Natural killer cell treated with Interleukin-12 subunit alpha and Interleukin-12 subunit beta and Interleukin-15 and Interleukin-18, amount 100 ng/mL, for 72 hours (primary cell): ENCODE results near the gene ZNF3. TPM values are rescaled to one million over a fixed set of nuclear protein-coding genes. Genes with fewer than 3 reads are reported as not detected.
A peak's percentile ranks its signal among the peaks of the same experiment; 100 is the strongest.

Experiments used
- ATAC-seq, 2 donors: fragments of 150-1000 bp; cut with Tn5 transposase in 1 of 2; sonication (Bioruptor Pico), chemical (Tn5 transposase) in 1 of 2; 2 replicates each; pipeline ENCODE4 v1.10.0; 2021
- DNase-seq: peaks from one replicate; pipeline ENCODE4 v3.0.0; 2022; ENCODE audit warnings: low spot score
- H3K27ac Mint-ChIP-seq, 2 donors: 1 replicate in 1 of 2; 2 replicates in 1 of 2; pipeline ENCODE4 v1.8.0; 2022; ENCODE audit warnings: mixed read lengths in 2 of 2, mild to moderate bottlenecking in 1 of 2, moderate library complexity in 1 of 2
- H3K27me3 Mint-ChIP-seq, 2 donors: 1 replicate in 1 of 2; 2 replicates in 1 of 2; pipeline ENCODE4 v1.8.0; 2022; ENCODE audit warnings: mixed read lengths in 2 of 2
- H3K36me3 Mint-ChIP-seq: one replicate; pipeline ENCODE4 v1.8.0; 2022; ENCODE audit warnings: mixed read lengths
- H3K4me1 Mint-ChIP-seq, 2 donors: 1 replicate in 1 of 2; 2 replicates in 1 of 2; pipeline ENCODE4 v1.8.0; 2022; ENCODE audit warnings: low read depth in 2 of 2, mixed read lengths in 2 of 2, mild to moderate bottlenecking in 1 of 2
- H3K4me3 Mint-ChIP-seq: one replicate; pipeline ENCODE4 v1.8.0; 2022; ENCODE audit warnings: mixed read lengths
- H3K9me3 Mint-ChIP-seq: 2 replicates; pipeline ENCODE4 v1.8.0; 2022; ENCODE audit warnings: mixed read lengths
- total RNA-seq, 2 donors: library from RNA; stranded (reverse); gene quantifications; one replicate each; pipeline ENCODE4 v1.2.3, GENCODE V29; 2022

The ZNF3 gene
- total RNA-seq, 2 donors from 2014 or later, result 19.6 to 33.6 TPM

- Mint-ChIP-seq H3K27me3 (no peaks in the 10 kb centered on the region), H3K4me1 (peaks cover 31 to 34% of the 10 kb centered on the region in 2 donors), H3K27ac (peak overlapping the region; percentile 99), H3K4me3 (peak overlapping the region; percentile 95), H3K36me3 (no peaks in the 10 kb centered on the region), H3K9me3 (no peaks in the 10 kb centered on the region)
- DNase-seq (no peak), ATAC-seq (peak; percentile 55 to 58)
Observed at GRCh38 chr7:100119970-100120732, 38.6 kb upstream of the ZNF3 start.

DNA sequence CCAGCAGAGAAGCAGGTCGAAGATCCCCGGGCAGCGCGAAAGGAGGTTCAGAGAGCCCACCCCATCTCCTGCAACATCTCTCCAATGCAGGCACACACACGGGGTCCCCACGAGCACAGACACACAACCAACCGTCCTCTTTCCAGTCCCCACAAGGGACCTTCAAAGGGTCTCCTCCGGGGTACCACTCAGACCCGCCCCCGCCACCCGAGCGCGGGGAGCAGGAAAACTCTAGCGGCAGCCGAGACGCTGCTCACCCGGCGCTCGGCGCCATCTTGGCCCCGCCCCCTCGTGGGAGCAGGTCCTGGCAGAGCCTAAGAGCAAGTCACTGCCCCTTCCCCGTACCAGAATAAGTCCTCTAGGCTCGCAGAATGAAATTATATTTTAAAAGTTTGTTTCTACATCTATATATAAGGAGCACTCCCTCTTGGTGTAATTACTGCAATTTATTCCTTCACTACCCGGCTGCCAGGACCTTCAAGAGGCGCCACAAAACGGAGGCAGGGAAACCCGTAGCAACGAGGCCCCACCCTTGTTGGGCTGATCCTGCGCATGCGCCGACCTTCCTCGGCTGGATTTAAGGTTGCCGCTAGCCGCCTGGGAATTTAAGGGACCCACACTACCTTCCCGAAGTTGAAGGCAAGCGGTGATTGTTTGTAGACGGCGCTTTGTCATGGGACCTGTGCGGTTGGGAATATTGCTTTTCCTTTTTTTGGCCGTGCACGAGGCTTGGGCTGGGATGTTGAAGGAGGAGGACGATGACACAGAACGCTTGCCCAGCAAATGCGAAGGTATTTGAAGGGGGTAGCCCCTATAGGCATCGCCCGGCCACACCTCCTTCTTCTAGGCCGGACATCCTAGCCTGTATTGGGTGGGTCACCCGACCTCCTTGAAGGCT, 37.8 kb upstream of the ZNF3 start, which contains the start of the genes CNPY4 and TAF6:
CNPY4 (plus strand) TSS at position 563 of the 898 bp plus-strand sequence; CDS start at position 674, 111 bp downstream.
TAF6 (minus strand) TSS at position 287 of the 898 bp plus-strand sequence. CDS start 5,149 bp downstream, outside the sequence.
- Mint-ChIP-seq H3K9me3 (no peaks in the 10 kb centered on the region), H3K4me3 (peak within 1 kb of the TSS; percentile 95), H3K4me1 (peaks cover 23 to 28% of the 10 kb centered on the region in 2 donors), H3K27ac (peak within 1 kb of the TSS; percentile 99), H3K36me3 (no peaks in the 10 kb centered on the region), H3K27me3 (no peaks in the 10 kb centered on the region)
- peak; percentile 87 to 92 for ATAC-seq
- DNase-seq, result peak; percentile 92

- Mint-ChIP-seq H3K9me3 (no peaks in the 10 kb centered on the region), H3K27ac (peak overlapping the region; percentile 99), H3K36me3 (no peaks in the 10 kb centered on the region), H3K4me1 (peaks cover 22 to 31% of the 10 kb centered on the region in 2 donors), H3K4me3 (peak overlapping the region; percentile 95), H3K27me3 (no peaks in the 10 kb centered on the region)
- ATAC-seq (no peak), DNase-seq (no peak)
Observed at GRCh38 chr7:100118388-100119071, 37.0 kb upstream of the ZNF3 start.

- Mint-ChIP-seq H3K4me1 (peaks cover 14 to 25% of the 10 kb centered on the region in 2 donors), H3K9me3 (no peaks in the 10 kb centered on the region), H3K27me3 (no peaks in the 10 kb centered on the region), H3K27ac (no peak overlapping the region), H3K4me3 (no peak overlapping the region), H3K36me3 (no peaks in the 10 kb centered on the region)
- no peak for DNase-seq
- no peak for ATAC-seq
Observed at GRCh38 chr7:100115026-100115425, 33.5 kb upstream of the ZNF3 start.

DNA sequence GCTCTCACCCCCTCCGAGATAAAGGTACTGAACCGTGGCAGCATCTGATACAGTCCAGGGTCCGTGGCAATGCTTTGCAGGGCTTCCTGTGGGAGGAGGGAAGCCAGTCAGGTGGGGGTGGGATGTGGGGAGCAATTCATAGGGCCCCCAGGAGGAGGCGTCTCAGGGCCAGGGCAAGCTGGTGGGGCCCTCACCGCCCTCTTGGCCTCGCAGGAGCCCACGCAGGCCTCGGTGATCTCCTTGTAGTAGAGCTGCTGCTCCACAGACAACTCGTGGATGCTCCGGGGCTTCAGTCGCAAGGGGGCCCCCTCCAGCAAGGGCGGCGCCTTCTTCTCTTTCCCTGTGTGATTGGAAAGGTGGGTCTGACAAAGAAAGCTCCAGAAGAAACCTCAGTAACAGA, 30.4 kb upstream of the ZNF3 start:
- ATAC-seq, result no peak
- H3K36me3 Mint-ChIP-seq, result no peaks in the 10 kb centered on the region
- no peaks in the 10 kb centered on the region for H3K27me3 Mint-ChIP-seq
- H3K9me3 Mint-ChIP-seq, result no peaks in the 10 kb centered on the region
- no peak for DNase-seq
- peaks cover 0 to 11% of the 10 kb centered on the region in 2 donors for H3K4me1 Mint-ChIP-seq
- no peak overlapping the region for H3K27ac Mint-ChIP-seq
- no peak overlapping the region for H3K4me3 Mint-ChIP-seq

- H3K4me1 Mint-ChIP-seq, result peaks cover 0 to 8% of the 10 kb centered on the region in 2 donors
Observed at GRCh38 chr7:100111156-100111555, 29.6 kb upstream of the ZNF3 start.

DNA sequence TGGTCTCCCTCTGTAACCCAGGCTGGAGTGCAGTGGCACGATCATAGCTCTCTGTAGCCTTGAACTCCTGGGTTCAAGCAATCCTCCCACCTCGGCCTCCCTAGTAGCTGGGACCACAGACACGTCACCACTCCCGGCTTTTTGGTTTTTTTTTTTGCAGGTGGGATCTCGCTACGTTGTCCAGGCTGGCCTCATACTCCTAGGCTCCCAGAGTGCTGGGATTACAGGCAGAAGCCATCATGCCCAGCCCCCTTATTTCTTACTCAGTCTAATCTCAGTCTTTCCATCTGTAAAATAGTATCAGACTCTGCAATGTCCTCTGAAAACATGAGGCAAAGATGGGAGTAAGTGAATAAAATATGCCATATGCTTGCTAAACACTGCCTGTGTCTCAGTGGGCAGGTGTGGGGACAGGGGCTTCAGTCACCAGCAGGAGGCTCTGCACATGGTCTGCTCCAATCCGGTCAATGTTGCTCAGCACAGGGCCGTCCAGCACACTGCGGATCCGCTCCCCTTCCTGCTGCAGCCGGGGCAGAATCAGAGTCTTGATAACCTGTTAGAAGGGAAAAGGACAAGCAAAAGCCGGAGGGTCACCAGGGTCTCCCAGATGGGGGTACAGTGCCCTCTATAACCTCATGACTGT, 28.1 kb upstream of the ZNF3 start:
- Mint-ChIP-seq H3K4me1 (peaks cover 0 to 3% of the 10 kb centered on the region in 2 donors), H3K27me3 (no peaks in the 10 kb centered on the region), H3K9me3 (no peaks in the 10 kb centered on the region), H3K36me3 (no peaks in the 10 kb centered on the region), H3K27ac (no peak overlapping the region), H3K4me3 (no peak overlapping the region)
- DNase-seq, result no peak
- no peak for ATAC-seq

More at GRCh38 chr7:100111156-100111555, 29.6 kb upstream of the ZNF3 start:
- ATAC-seq, result no peak
- Mint-ChIP-seq H3K27ac (no peak overlapping the region), H3K9me3 (no peaks in the 10 kb centered on the region), H3K36me3 (no peaks in the 10 kb centered on the region), H3K4me3 (no peak overlapping the region), H3K27me3 (no peaks in the 10 kb centered on the region)
- no peak for DNase-seq

DNA sequence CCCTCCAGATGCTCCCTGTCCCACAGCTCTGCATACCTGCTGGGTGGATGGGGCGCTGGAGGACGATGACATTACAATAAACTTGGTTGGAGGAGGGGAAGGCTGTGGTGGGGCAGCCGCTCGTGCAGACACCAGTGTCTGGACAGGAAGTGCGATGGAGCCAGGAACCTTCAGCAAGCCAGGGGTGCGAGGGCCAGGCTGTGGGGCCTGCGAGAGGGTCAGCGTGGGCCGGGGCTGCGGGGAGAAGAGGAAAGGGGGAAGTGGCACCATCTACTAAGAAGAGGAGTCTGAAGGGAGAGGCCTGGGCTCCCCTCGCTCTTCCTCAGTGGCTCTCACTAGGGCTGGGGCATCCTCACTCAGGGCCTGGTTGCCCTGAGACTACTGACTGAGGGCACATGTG, 26.4 kb upstream of the ZNF3 start:
- H3K27ac Mint-ChIP-seq, result no peak overlapping the region

DNA sequence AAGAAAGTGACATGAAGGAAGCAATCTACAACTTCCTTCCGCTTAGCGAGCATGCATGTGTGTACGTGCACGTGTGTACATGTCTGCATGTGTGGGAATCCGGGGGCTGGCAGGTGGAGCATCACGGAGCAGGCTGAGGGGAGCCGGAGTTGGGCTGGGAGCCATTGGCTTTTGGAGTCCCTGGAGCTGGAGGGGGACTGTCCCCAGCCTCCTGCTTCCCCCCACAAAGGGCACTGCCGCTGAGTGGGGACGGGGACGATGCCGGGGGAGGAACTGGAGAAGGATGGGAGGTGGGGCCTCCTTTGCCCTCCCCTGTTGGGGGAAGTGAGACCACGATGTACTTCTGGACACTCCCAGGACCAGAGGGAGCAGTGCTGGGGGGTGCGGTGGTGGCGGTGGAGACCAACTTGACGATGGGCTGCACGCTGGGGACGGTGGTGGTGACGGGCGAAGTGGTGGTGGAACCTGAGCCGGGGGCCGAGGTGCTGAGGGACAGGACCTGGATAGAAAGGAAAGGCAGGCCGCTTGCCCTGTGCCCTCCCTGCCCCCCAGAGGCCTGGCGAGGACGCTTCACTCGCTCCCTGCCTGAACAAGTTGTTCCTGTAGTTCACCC, 25.7 kb upstream of the ZNF3 start:
- Mint-ChIP-seq H3K27ac (no peak overlapping the region), H3K27me3 (no peaks in the 10 kb centered on the region), H3K36me3 (no peaks in the 10 kb centered on the region), H3K9me3 (no peaks in the 10 kb centered on the region), H3K4me1 (peaks cover 5 to 9% of the 10 kb centered on the region in 2 donors), H3K4me3 (no peak overlapping the region)
- DNase-seq, result no peak
- ATAC-seq, result no peak

More for the DNA sequence above, 26.4 kb upstream of the ZNF3 start:
- peaks cover 0 to 5% of the 10 kb centered on the region in 2 donors for H3K4me1 Mint-ChIP-seq
- no peaks in the 10 kb centered on the region for H3K27me3 Mint-ChIP-seq
- no peaks in the 10 kb centered on the region for H3K36me3 Mint-ChIP-seq
- no peak overlapping the region for H3K4me3 Mint-ChIP-seq
- ATAC-seq (no peak), DNase-seq (no peak)
- no peaks in the 10 kb centered on the region for H3K9me3 Mint-ChIP-seq

DNA sequence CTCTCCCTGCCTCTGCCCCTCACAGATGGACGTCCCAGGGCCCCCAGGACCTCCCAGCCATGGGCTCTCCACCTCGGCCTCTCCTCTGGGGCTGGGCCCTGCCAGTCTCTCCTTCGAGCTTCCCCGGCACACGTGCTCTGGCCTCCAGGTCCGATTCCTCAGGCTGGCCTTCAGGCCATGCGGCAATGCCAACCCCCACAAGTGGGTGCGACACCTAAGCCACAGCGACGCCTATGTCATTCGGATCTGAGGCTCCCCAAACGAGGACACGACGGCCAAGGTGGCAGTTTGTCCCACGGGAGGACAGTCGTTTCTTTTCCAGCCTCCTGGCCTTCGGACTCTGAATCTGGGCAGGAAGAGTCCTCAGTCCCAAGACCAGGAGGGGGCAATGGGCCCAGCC, 25.1 kb upstream of the ZNF3 start:
- DNase-seq, result no peak
- H3K27me3 Mint-ChIP-seq, result no peaks in the 10 kb centered on the region
- peaks cover 5 to 9% of the 10 kb centered on the region in 2 donors for H3K4me1 Mint-ChIP-seq
- H3K4me3 Mint-ChIP-seq, result no peak overlapping the region
- no peak for ATAC-seq
- H3K9me3 Mint-ChIP-seq, result no peaks in the 10 kb centered on the region
- no peaks in the 10 kb centered on the region for H3K36me3 Mint-ChIP-seq
- no peak overlapping the region for H3K27ac Mint-ChIP-seq

GRCh38 chr7:100105534-100105933, 24.0 kb upstream of the ZNF3 start:
- no peaks in the 10 kb centered on the region for H3K27me3 Mint-ChIP-seq
- H3K36me3 Mint-ChIP-seq, result no peaks in the 10 kb centered on the region

GRCh38 chr7:100102950-100103840, 21.7 kb upstream of the ZNF3 start:
- H3K4me1 Mint-ChIP-seq, result peaks cover 30% of the 10 kb centered on the region in 2 donors
- ATAC-seq (no peak), DNase-seq (no peak)
- H3K9me3 Mint-ChIP-seq, result no peaks in the 10 kb centered on the region
- H3K36me3 Mint-ChIP-seq, result peaks cover 21% of the 10 kb centered on the region
- H3K27me3 Mint-ChIP-seq, result no peaks in the 10 kb centered on the region
- peak overlapping the region; percentile 92 to 93 for H3K27ac Mint-ChIP-seq
- peak overlapping the region; percentile 88 for H3K4me3 Mint-ChIP-seq

More at GRCh38 chr7:100105534-100105933, 24.0 kb upstream of the ZNF3 start:
- Mint-ChIP-seq H3K4me1 (peaks cover 9 to 13% of the 10 kb centered on the region in 2 donors), H3K4me3 (no peak overlapping the region), H3K27ac (no peak overlapping the region), H3K9me3 (no peaks in the 10 kb centered on the region)
- DNase-seq (no peak), ATAC-seq (no peak)
